Heart left ventricle (tissue), 13 donors: ENCODE measurements around the gene ZBTB7C.

Source experiments
- POLR2A ChIP-seq, 2 donors: fragments of 450-650 bp; IDR thresholded peaks; one replicate each; pipeline ENCODE4 v1.6.1; 2017; ENCODE audit warnings: antibody characterized with exemption in 2 of 2, mild to moderate bottlenecking in 2 of 2, moderate library complexity in 2 of 2
- TF ChIP-seq, protein P1 (sequence below), 12 donors: fragments of 200-600 bp; sonication (generic) in 4 of 12; IDR thresholded peaks; one replicate each; pipeline versions ENCODE4 v1.5.0 to v1.8.0; 2018 to 2022; ENCODE audit warnings: antibody characterized with exemption in 12 of 12, mild to moderate bottlenecking in 5 of 12
- donor health status: ischemic (EF 13 %, LVEDD 7.1; RV severe dilation, severe dysfunction).
- donor health status: DM: no; HTN: yes; CAD: no.
- donor health status: DM: no; HTN: no; CAD: no.
- donor health status: ischemic (EF 25% LVEDD 6.9; RV normal size, moderate dysfunction).
- donor health status: ischemic (EF 25% LVEDD 5.7; RV mildly dilated, moderate dysfunction).
- donor health status: ischemic (EF 35%, LVEDD 5.7; RV mildly dilated, moderate dysfunction).
- donor health status: nonischemic (EF 11% LVEDD 7.7; RV severe dilation, severe dysfunction).
- donor health status: DM: yes; HTN: yes; CAD: no.
- donor health status: PGD.
- donor health status: ischemic (EF 29% LVEDD 5.4; RV normal size, mild dysfunction).
- donor health status: nonischemic (EF 23%, LVEDD 6.1; RV moderate dilation, normal function).

- TF ChIP-seq, protein P1, sequence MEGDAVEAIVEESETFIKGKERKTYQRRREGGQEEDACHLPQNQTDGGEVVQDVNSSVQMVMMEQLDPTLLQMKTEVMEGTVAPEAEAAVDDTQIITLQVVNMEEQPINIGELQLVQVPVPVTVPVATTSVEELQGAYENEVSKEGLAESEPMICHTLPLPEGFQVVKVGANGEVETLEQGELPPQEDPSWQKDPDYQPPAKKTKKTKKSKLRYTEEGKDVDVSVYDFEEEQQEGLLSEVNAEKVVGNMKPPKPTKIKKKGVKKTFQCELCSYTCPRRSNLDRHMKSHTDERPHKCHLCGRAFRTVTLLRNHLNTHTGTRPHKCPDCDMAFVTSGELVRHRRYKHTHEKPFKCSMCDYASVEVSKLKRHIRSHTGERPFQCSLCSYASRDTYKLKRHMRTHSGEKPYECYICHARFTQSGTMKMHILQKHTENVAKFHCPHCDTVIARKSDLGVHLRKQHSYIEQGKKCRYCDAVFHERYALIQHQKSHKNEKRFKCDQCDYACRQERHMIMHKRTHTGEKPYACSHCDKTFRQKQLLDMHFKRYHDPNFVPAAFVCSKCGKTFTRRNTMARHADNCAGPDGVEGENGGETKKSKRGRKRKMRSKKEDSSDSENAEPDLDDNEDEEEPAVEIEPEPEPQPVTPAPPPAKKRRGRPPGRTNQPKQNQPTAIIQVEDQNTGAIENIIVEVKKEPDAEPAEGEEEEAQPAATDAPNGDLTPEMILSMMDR (IDR thresholded peaks at IDR 0.05) = no peak
- TF ChIP-seq POLR2A (IDR thresholded peaks at IDR 0.05) = no peak
These were observed 418.2 kb downstream of the ZBTB7C start for GRCh38 chr18:47990981-47991380.
